Measurements from ENCODE around the gene PDZD2.

DNA sequence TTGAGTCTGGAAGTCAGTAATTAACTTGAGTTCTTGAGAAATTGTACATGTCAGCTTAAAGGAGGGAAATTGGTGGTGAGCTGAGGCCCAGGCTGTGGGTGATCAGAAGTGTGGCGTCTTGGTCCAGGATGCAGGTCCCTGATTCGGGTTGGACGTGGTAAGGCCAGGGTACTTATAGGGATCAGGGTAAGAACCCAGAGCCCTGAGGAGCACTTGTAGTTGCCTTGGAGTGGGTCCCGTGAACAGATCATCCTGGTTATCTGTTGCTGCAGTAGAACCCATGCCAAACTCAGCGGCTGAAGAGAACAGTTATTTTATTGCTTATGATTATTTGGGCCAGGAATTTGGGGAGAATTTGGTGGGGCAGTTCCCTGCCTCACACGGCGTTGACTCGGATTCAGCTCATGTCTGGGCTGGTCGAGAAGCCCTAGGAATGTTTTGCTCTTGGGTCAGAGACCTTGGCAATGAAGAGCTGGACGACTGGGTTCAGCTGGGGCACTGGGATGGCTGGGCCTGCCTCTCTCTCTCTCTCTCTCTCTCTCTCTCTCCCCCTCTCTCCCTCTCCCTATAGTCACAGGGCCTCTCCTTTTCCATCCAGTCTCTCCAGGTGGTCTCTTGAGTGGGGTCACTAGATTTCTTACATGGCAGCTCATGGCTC lies 73.1 kb downstream of the PDZD2 start:
- TF ChIP-seq, protein P1, sequence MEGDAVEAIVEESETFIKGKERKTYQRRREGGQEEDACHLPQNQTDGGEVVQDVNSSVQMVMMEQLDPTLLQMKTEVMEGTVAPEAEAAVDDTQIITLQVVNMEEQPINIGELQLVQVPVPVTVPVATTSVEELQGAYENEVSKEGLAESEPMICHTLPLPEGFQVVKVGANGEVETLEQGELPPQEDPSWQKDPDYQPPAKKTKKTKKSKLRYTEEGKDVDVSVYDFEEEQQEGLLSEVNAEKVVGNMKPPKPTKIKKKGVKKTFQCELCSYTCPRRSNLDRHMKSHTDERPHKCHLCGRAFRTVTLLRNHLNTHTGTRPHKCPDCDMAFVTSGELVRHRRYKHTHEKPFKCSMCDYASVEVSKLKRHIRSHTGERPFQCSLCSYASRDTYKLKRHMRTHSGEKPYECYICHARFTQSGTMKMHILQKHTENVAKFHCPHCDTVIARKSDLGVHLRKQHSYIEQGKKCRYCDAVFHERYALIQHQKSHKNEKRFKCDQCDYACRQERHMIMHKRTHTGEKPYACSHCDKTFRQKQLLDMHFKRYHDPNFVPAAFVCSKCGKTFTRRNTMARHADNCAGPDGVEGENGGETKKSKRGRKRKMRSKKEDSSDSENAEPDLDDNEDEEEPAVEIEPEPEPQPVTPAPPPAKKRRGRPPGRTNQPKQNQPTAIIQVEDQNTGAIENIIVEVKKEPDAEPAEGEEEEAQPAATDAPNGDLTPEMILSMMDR (IDR thresholded peaks at IDR 0.05; ENCODE audit: insufficient read depth, low read length) = no peak
- TF ChIP-seq POLR2AphosphoS5 (IDR thresholded peaks at IDR 0.05; ENCODE audit: low read depth) (no peak), GABPA (IDR thresholded peaks at IDR 0.05; ENCODE audit: low read depth) (no peak), SPI1 (IDR thresholded peaks at IDR 0.05; ENCODE audit: borderline replicate concordance, low read depth) (no peak)
- TF ChIP-seq, protein P2, sequence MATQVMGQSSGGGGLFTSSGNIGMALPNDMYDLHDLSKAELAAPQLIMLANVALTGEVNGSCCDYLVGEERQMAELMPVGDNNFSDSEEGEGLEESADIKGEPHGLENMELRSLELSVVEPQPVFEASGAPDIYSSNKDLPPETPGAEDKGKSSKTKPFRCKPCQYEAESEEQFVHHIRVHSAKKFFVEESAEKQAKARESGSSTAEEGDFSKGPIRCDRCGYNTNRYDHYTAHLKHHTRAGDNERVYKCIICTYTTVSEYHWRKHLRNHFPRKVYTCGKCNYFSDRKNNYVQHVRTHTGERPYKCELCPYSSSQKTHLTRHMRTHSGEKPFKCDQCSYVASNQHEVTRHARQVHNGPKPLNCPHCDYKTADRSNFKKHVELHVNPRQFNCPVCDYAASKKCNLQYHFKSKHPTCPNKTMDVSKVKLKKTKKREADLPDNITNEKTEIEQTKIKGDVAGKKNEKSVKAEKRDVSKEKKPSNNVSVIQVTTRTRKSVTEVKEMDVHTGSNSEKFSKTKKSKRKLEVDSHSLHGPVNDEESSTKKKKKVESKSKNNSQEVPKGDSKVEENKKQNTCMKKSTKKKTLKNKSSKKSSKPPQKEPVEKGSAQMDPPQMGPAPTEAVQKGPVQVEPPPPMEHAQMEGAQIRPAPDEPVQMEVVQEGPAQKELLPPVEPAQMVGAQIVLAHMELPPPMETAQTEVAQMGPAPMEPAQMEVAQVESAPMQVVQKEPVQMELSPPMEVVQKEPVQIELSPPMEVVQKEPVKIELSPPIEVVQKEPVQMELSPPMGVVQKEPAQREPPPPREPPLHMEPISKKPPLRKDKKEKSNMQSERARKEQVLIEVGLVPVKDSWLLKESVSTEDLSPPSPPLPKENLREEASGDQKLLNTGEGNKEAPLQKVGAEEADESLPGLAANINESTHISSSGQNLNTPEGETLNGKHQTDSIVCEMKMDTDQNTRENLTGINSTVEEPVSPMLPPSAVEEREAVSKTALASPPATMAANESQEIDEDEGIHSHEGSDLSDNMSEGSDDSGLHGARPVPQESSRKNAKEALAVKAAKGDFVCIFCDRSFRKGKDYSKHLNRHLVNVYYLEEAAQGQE (IDR thresholded peaks at IDR 0.05; ENCODE audit: insufficient replicate concordance, low read depth) = no peak

Measured in HL-60 (cell line).